ENCODE data around the gene ANTXRL. TPM values are rescaled to one million over a fixed set of nuclear protein-coding genes. Genes with fewer than 3 reads are reported as not detected.
A peak's percentile ranks its signal among the peaks of the same experiment; 100 is the strongest.
"Not testable (repeated sequence)": the region's sequence is repeated elsewhere in the genome, so short reads cannot be mapped to it uniquely, and the experiment has no call there.

The ANTXRL gene
- total RNA-seq, 4 donors from 2014 or later = not detected

DNA sequence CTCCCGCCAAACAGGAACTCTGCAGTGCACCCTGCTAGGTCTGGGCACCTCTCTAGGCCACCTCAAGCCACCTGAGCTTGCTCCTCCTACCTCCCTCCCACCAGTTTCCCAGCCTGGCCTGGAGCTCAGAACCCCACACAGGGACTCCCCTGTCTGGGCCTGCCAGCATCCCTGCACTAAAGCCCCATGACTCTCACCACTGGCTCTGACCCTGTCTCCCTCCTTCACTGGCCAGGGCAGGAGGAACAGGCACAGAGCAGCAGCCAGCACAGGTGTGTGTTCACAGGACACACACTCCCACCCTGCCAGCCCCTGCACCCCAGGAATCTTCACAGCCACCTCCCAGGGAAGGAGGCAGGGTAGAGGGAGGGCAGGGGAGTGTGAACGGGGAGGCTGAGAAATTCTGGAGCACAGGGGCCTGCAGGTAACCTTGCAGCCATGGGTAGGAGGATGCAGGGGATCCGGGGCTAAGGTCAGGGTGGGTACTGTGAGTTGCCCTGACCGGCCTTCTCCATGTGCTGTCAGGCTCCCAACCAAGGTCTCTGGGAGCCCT, 13.9 kb upstream of the ANTXRL start:
- Histone ChIP-seq H3K4me3 (no peak overlapping the region), H3K27me3 (no peaks in the 10 kb centered on the region), H3K27ac (no peak overlapping the region), H3K36me3 (no peaks in the 10 kb centered on the region), H3K9me3 (no peaks in the 10 kb centered on the region), H3K4me1 (no peaks in the 10 kb centered on the region)
- in situ Hi-C loops (cut with MboI; ENCODE audit: low sequenced_read_pairs in 4 of 4) (no loop called here), intact Hi-C loops (cut with DNase I; ENCODE audit: low total_unique reads) (no loop called here)
- no peak for ATAC-seq
- TF ChIP-seq, protein P1, sequence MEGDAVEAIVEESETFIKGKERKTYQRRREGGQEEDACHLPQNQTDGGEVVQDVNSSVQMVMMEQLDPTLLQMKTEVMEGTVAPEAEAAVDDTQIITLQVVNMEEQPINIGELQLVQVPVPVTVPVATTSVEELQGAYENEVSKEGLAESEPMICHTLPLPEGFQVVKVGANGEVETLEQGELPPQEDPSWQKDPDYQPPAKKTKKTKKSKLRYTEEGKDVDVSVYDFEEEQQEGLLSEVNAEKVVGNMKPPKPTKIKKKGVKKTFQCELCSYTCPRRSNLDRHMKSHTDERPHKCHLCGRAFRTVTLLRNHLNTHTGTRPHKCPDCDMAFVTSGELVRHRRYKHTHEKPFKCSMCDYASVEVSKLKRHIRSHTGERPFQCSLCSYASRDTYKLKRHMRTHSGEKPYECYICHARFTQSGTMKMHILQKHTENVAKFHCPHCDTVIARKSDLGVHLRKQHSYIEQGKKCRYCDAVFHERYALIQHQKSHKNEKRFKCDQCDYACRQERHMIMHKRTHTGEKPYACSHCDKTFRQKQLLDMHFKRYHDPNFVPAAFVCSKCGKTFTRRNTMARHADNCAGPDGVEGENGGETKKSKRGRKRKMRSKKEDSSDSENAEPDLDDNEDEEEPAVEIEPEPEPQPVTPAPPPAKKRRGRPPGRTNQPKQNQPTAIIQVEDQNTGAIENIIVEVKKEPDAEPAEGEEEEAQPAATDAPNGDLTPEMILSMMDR (IDR thresholded peaks at IDR 0.05 in 4 of 5, conservative IDR thresholded peaks at IDR 0.05 in 1 of 5) = no peak
- no peak for TF ChIP-seq POLR2A (IDR thresholded peaks at IDR 0.05)
- DNase-seq = no peak

DNA sequence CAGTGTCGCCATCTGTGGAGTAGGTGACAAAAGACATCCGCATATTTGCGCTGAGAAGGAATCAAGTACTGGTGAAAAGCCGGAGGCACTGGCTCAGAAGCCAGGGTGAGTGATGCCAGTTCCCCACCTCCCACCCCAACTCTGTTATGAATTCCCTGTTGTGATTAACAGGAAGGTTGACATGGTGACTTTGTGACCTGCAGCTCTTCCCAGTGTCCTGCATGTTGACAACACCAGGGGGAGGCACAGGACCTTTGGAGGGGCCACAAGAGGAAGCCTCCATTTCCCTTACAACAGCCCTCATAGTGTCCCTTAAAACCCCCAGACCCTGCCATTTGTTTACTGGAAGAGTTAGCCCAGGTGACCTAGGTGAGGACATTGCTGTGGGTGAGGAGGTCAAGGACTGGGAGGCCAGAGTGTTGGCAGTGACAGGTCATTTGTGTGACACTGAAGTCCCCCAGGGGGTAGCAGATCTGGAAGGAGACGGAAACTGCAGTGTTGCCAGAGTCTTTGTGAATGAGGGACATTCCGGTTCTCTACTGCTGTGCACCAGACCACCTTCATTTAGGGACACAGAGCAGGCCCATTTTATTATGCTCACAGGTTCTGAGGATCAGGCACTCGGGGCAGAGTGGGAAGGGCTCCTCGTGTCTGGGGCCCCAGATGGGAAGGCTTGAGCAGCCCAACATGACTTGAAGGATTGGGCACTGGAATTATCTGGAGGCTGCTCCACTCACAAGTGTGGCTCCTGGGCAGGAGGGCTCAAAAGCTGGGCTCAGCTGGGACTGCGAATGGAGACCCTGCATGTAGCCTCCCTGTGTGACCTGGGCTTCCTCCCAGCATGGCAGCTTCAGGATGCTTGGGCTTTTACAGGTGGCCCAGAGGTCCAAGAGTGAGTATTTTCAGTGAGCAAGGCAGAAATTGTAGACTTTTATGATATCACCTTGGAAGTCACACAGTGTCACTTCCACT, 13.0 kb upstream of the ANTXRL start:
- no peak for DNase-seq
- no peak for TF ChIP-seq POLR2A (IDR thresholded peaks at IDR 0.05)
- TF ChIP-seq, protein P1 (IDR thresholded peaks at IDR 0.05 in 4 of 5, conservative IDR thresholded peaks at IDR 0.05 in 1 of 5) = peak in 1 of 5 experiments; percentile 12
- no peaks in the 10 kb centered on the region for H3K4me1 ChIP-seq
- in situ Hi-C loops (cut with MboI; ENCODE audit: low sequenced_read_pairs in 4 of 4) (no loop called here), intact Hi-C loops (cut with DNase I; ENCODE audit: low total_unique reads) (no loop called here)
- H3K27ac ChIP-seq = no peak overlapping the region
- peaks cover 0 to under 1% (median 0%) of the 10 kb centered on the region in 3 donors for H3K27me3 ChIP-seq
- no peaks in the 10 kb centered on the region for H3K36me3 ChIP-seq
- no peak for ATAC-seq
- no peak overlapping the region for H3K4me3 ChIP-seq
- H3K9me3 ChIP-seq = no peaks in the 10 kb centered on the region

DNA sequence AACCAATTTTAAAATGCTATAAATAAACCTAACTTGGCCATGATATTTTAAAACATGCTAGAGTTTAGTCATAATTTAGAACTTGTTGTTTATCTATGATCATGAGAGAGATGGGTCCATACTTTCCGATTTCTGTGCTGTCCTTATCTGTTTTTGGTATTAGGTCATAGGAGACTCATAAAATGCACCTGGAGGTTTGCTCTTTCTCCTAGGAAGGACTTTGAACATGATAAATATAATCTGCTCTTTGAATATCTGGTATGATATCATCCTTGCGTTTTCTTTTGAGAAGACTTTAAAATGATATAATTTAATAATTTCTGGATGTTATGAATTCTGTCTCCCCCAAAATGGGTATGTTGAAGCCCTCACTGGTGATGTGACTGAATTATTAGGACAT, 9.0 kb upstream of the ANTXRL start:
- H3K4me1 ChIP-seq = no peaks in the 10 kb centered on the region
- no peaks in the 10 kb centered on the region for H3K36me3 ChIP-seq
- H3K4me3 ChIP-seq = no peak overlapping the region
- no peak for ATAC-seq
- H3K27ac ChIP-seq = no peak overlapping the region
- H3K9me3 ChIP-seq = no peaks in the 10 kb centered on the region
- in situ Hi-C loops (cut with MboI; ENCODE audit: low sequenced_read_pairs in 4 of 4) = loop anchor here in 1 of 4 donors (25.0 kb wide), 1 partner anchor 1109 kb away; the partner anchor contains the start of gene ZNF488
- no peak for DNase-seq
- H3K27me3 ChIP-seq = peaks cover 0 to 2% (median 0%) of the 10 kb centered on the region in 3 donors
- intact Hi-C loops (cut with DNase I; ENCODE audit: low total_unique reads) = no loop called here
- TF ChIP-seq, protein P1 (IDR thresholded peaks at IDR 0.05 in 4 of 5, conservative IDR thresholded peaks at IDR 0.05 in 1 of 5) = no peak
- TF ChIP-seq POLR2A (IDR thresholded peaks at IDR 0.05) = no peak

DNA sequence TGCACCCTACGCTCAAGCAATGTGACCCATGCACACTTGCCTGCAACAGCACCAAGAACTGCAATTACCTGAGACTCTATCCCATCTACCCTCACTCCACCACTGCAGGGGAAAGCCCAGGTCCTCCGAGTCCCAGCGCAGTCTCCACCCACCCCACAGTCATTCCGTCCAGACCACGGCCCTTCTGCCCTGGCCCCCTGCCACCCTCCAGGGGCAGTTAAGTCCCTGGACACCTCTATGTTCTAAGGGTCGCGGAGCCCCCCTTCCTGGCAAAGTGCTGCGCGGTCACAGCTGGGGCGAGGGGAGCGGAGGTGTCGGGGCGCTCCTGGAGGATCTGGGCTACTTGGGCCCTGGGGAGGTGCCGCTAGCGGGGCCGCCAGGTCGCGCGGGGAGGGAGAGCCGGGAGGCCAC, 4.4 kb upstream of the ANTXRL start:
- not testable (repeated sequence) for H3K27me3 ChIP-seq, DNase-seq, ATAC-seq, H3K9me3 ChIP-seq, H3K36me3 ChIP-seq, H3K4me1 ChIP-seq, H3K27ac ChIP-seq
- in situ Hi-C loops (cut with MboI; ENCODE audit: low sequenced_read_pairs in 4 of 4) (loop anchor here in 3 of 4 donors (5.0 to 25.0 kb wide), 3 partner anchors 1100 to 1105 kb away; partner anchors contain the start of gene ZNF488 (in 3 of the 3)), intact Hi-C loops (cut with DNase I; ENCODE audit: low total_unique reads) (loop anchor here (5.0 kb wide), 1 partner anchor 250 kb away; the partner anchor contains the start of gene NCOA4)
- H3K4me3 ChIP-seq = peak overlapping the region; percentile 50 to 60 (median 56)
